HCT116 (cell line): ENCODE measurements around the gene LRRC75A. TPM values are rescaled to one million over a fixed set of nuclear protein-coding genes. Genes with fewer than 3 reads are reported as not detected.

Experiments used
- ATAC-seq: fragments of 200-7000 bp; cut with Tn5 transposase; 2 replicates; pipeline ENCODE4 v1.9.1; 2020; ENCODE audit warnings: mild to moderate bottlenecking, moderate library complexity
- BruUV-seq: library from RNA; stranded (reverse); fragments of 400-500 nt; replicated peaks from 2 replicates; lab custom pipeline; 2021; lab: Mats Ljungman, UMichigan
- CTCF ChIA-PET: fragments of 300-600 bp; sonication (Branson Sonifier 250); formaldehyde crosslinking; loops from one replicate; lab custom pipeline; 2021; ENCODE audit warnings: antibody characterized with exemption; lab: Charles Lee
- POLR2A ChIA-PET: fragments of 300-600, 350-600 bp; sonication (Branson Sonifier 250); formaldehyde crosslinking; loops from one replicate; lab custom pipeline; 2021; ENCODE audit warnings: antibody characterized with exemption; lab: Charles Lee
- RAD21 ChIA-PET, 2 experiments: fragments of 300-600 bp; sonication (Branson Sonifier 250); formaldehyde crosslinking; loops; one replicate each; lab custom pipeline; 2023; ENCODE audit warnings: low total read pairs in 2 of 2; ENCODE audit not compliant: uncharacterized antibody in 2 of 2, unreplicated experiment in 2 of 2, low non-redundant PET in 1 of 2; lab: Charles Lee
- DNase-seq: peaks from one replicate; pipeline ENCODE4 v3.0.0-alpha.2; 2010; ENCODE audit warnings: low read depth, low spot score
- H2AFZ ChIP-seq: fragments of 200-600 bp; shearing (Covaris generic), sonication (generic); 2 replicates; pipeline ENCODE4 v1.6.1; 2017; ENCODE audit warnings: low read depth, mixed run types, mixed read lengths, antibody characterized with exemption, low read length; ENCODE audit not compliant: poor library complexity, severe bottlenecking
- H3K27ac ChIP-seq: 2 replicates; pipeline ENCODE4 v1.5.1; 2012; ENCODE audit warnings: low read depth, low read length
- H3K27me3 ChIP-seq: fragments of 200-600 bp; sonication (generic); 2 replicates; pipeline ENCODE4 v1.6.1; 2016; ENCODE audit warnings: mixed run types, low read length, mixed read lengths; ENCODE audit not compliant: insufficient read depth
- H3K36me3 ChIP-seq, 2 experiments: fragments of 200-500 bp in 1 of 2; fragments of 200-600 bp in 1 of 2; sonication (Bioruptor generic) in 1 of 2; sonication (generic) in 1 of 2; 2 replicates each; pipeline versions ENCODE4 v1.5.1 to v1.6.1; 2014 to 2016; ENCODE audit warnings: low read length in 2 of 2, inconsistent platforms in 1 of 2, mixed read lengths in 1 of 2, mixed run types in 1 of 2; ENCODE audit not compliant: insufficient read depth in 2 of 2, control insufficient read depth in 1 of 2
- H3K4me1 ChIP-seq, 2 experiments: fragments of 200-600 bp in 1 of 2; sonication (generic) in 1 of 2; 2 replicates each; pipeline versions ENCODE4 v1.5.1 to v1.6.1; 2012 to 2017; ENCODE audit warnings: low read length in 2 of 2, inconsistent platforms in 1 of 2, mild to moderate bottlenecking in 1 of 2, mixed read lengths in 1 of 2, mixed run types in 1 of 2, moderate library complexity in 1 of 2; ENCODE audit not compliant: insufficient read depth in 2 of 2, control insufficient read depth in 1 of 2
- H3K4me2 ChIP-seq: fragments of 200-600 bp; sonication (generic); 2 replicates; pipeline ENCODE4 v1.6.1; 2017; ENCODE audit warnings: mixed run types, low read length, mixed read lengths
- H3K4me3 ChIP-seq, 2 experiments: fragments of 200-600 bp in 1 of 2; sonication (generic) in 1 of 2; replicated peaks in 1 of 2; 2 replicates each; pipeline ENCODE4 v1.5.1; 2011 to 2016; ENCODE audit warnings: low read length in 2 of 2, control low read depth in 1 of 2, low read depth in 1 of 2, mild to moderate bottlenecking in 1 of 2, mixed read lengths in 1 of 2, mixed run types in 1 of 2
- H3K79me2 ChIP-seq: fragments of 200-600 bp; sonication (generic); 2 replicates; pipeline ENCODE4 v1.6.1; 2017; ENCODE audit warnings: mild to moderate bottlenecking, mixed run types, low read length, moderate library complexity, mixed read lengths; ENCODE audit not compliant: insufficient read depth
- H3K9ac ChIP-seq: fragments of 200-600 bp; sonication (generic); 2 replicates; pipeline ENCODE4 v1.6.1; 2016; ENCODE audit warnings: low read length, mixed read lengths
- H3K9me2 ChIP-seq: fragments of 200-600 bp; sonication (generic), shearing (Covaris generic); 2 replicates; pipeline ENCODE4 v1.6.1; 2017; ENCODE audit warnings: mixed run types, mild to moderate bottlenecking, moderate library complexity; ENCODE audit not compliant: insufficient read depth
- H3K9me3 ChIP-seq, 2 experiments: fragments of 200-500 bp in 1 of 2; fragments of 200-600 bp in 1 of 2; sonication (Bioruptor generic) in 1 of 2; sonication (generic) in 1 of 2; 2 replicates each; pipeline ENCODE4 v1.6.1; 2014 to 2017; ENCODE audit warnings: low read length in 2 of 2, mixed read lengths in 2 of 2, inconsistent platforms in 1 of 2, low read depth in 1 of 2, mild to moderate bottlenecking in 1 of 2, mixed run types in 1 of 2, moderate library complexity in 1 of 2; ENCODE audit not compliant: control insufficient read depth in 1 of 2, insufficient read depth in 1 of 2
- H4K20me1 ChIP-seq: fragments of 200-600 bp; sonication (generic), shearing (Covaris generic); 2 replicates; pipeline ENCODE4 v1.6.1; 2017; ENCODE audit warnings: mixed run types, mild to moderate bottlenecking, moderate library complexity; ENCODE audit not compliant: insufficient read depth
- ATF3 ChIP-seq: IDR thresholded peaks from 2 replicates; pipeline ENCODE4 v1.6.1; 2012
- CBX3 ChIP-seq: IDR thresholded peaks from 2 replicates; pipeline ENCODE4 v1.6.1; 2012; ENCODE audit warnings: low read depth
- CEBPB ChIP-seq: IDR thresholded peaks from 2 replicates; pipeline ENCODE4 v1.6.1; 2012; ENCODE audit warnings: low read depth
- EGR1 ChIP-seq: IDR thresholded peaks from 2 replicates; pipeline ENCODE4 v1.6.1; 2012; ENCODE audit warnings: low read depth
- ELF1 ChIP-seq: IDR thresholded peaks from 2 replicates; pipeline ENCODE4 v1.6.1; 2012; ENCODE audit warnings: low read depth, borderline replicate concordance
- JUND ChIP-seq: IDR thresholded peaks from 2 replicates; pipeline ENCODE4 v1.6.1; 2012
- POLR2A ChIP-seq: IDR thresholded peaks from 2 replicates; pipeline ENCODE4 v1.7.0; 2011; ENCODE audit warnings: borderline replicate concordance; ENCODE audit not compliant: insufficient read depth, insufficient read length; ENCODE audit errors: extremely low read depth
- SP1 ChIP-seq: IDR thresholded peaks from 2 replicates; pipeline ENCODE4 v1.6.1; 2012; ENCODE audit warnings: low read depth
- YY1 ChIP-seq: IDR thresholded peaks from 2 replicates; pipeline ENCODE4 v1.6.1; 2011; ENCODE audit warnings: low read length, low read depth, moderate library complexity, mild to moderate bottlenecking; ENCODE audit not compliant: insufficient replicate concordance; ENCODE audit errors: extremely low read depth
- ZBTB33 ChIP-seq: IDR thresholded peaks from 2 replicates; pipeline ENCODE4 v1.6.1; 2011; ENCODE audit warnings: mild to moderate bottlenecking, low read length, moderate library complexity; ENCODE audit not compliant: insufficient replicate concordance; ENCODE audit errors: extremely low read depth
- ZFX ChIP-seq: fragments of 450-650 bp; IDR thresholded peaks from 2 replicates; pipeline ENCODE4 v1.6.1; 2017
- ZNF274 ChIP-seq: fragments of 200-500 bp; sonication (Bioruptor generic); IDR thresholded peaks from 2 replicates; pipeline ENCODE4 v1.6.1; 2014; ENCODE audit warnings: mild to moderate bottlenecking, low read depth, low read length, inconsistent platforms
- intact Hi-C: fragments of 100-400 bp; cut with micrococcal nuclease; formaldehyde crosslinking; loops from 2 replicates; pipeline ENCODE4 v1.10.0; 2022
- total RNA-seq: library from RNA; stranded (reverse); gene quantifications from one replicate; pipeline ENCODE4 v1.2.1, GENCODE V29; 2021; ENCODE audit not compliant: unreplicated experiment

LRRC75A gene
- total RNA-seq, 1 experiment from 2014 or later: 2.3 TPM

GRCh38 chr17:16513873-16514272 is 21.9 kb upstream of the LRRC75A start:
- Histone ChIP-seq H3K36me3 (no peaks in the 10 kb centered on the region), H3K9me2 (no peaks in the 10 kb centered on the region), H3K4me1 (peaks cover 16 to 20% of the 10 kb centered on the region in 2 experiments), H3K4me3 (no peak overlapping the region), H3K27ac (no peak overlapping the region), H3K4me2 (no peak overlapping the region), H3K79me2 (no peaks in the 10 kb centered on the region), H3K27me3 (no peaks in the 10 kb centered on the region), H4K20me1 (no peaks in the 10 kb centered on the region), H3K9me3 (no peaks in the 10 kb centered on the region), H2AFZ (no peak overlapping the region), H3K9ac (no peak overlapping the region)
- no peak for ATAC-seq
- ChIA-PET POLR2A (no interaction called here), CTCF (no interaction called here), RAD21 (no interaction called here)
- TF ChIP-seq ZBTB33 (no peak), ELF1 (no peak), ZNF274 (no peak), YY1 (no peak), SP1 (no peak), EGR1 (no peak), ATF3 (no peak), ZFX (no peak), CEBPB (no peak), POLR2A (no peak), CBX3 (no peak), JUND (no peak)
- no TSS peak for BruUV-seq
- intact Hi-C loops: no loop called here
- no peak for DNase-seq
